SKM-1 treated with dmso at 0.1 percent for 144 hours (cell line): ENCODE results near the gene PAK4.
"Not testable (repeated sequence)": the region's sequence is repeated elsewhere in the genome, so short reads cannot be mapped to it uniquely, and the experiment has no call there.

ENCODE experiments used
- DNase-seq: peaks from one replicate; lab custom pipeline; 2025; ENCODE audit not compliant: unreplicated experiment; lab: John Stamatoyannopoulos, UW

PAK4 gene

DNA sequence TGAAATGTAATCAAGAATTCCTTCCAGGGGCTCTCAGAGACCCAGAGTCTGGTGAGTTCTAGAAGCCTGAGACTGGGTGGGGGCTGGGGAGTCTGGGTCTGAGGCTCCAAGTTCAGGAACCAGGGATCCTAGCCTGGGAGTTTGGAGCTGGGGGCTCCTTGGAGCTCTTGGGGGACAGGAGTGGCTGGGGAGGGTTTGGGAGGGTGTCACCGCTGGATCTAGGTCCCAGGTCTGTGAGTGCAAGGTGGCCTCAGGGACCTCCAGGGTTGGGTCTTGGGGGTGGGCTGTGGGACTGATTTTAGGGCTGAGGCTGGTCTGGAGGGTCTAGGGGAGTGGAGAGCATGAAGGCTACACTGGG is 77.4 kb downstream of the PAK4 start:
- no peak for DNase-seq

DNA sequence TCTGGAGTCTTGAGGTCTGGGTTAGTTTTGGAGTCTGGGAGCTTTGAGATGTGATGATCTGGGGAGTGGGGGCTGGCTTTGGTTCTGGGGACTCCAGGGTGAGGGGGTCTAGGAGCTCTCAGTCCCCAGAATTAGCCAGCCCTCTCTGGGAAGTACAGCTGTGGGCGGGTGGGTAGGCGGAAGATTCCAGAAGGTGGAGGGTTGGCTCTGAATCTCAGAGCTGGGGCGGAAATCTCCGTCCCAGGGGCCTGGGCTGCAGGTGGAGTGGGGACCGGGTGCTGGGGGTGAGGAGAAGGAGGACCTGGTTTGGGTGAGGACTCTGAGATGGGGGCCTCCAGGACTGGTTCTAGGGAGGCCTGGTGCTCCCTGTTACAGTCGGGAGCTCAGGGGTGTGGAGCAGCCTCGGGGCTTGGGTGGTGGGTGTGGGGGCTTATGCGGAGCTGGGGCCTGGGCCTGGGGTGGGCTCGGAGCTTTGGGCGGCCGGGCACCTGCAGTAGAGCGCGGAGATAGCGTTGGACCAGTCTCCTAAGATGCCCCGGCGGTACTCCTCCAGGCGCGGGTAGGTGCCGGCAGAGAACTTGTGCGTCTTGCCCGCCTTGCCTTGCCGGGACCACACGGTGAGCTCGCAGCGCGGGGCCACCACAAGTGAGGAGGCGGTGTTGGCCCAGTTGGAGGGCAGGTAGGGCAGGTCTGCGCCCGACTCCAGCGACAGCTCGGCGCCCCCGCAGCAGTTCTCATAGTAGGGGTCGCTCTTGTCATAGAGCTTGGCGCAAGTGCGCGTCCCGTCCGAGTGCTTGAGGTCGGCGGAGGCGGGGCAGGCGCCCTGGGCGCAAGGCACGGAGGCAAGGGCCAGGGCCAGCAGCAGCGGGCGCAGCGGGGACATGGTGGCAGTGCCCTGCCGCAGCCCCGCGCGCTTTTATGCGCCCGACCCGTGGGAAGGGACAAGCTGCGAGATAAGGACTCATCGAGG is 78.1 kb downstream of the PAK4 start, which contains the start of gene SYCN:
Gene SYCN (minus strand): TSS at position 892 of the 970 bp plus-strand sequence. CDS start 9 bp downstream, at position 883.
- no peak for DNase-seq

- no peak for DNase-seq
Observed at GRCh38 chr19:39205449-39205764, 79.8 kb downstream of the PAK4 start.

GRCh38 chr19:39206122-39206521 is 80.5 kb downstream of the PAK4 start:
- no peak for DNase-seq

GRCh38 chr19:39207293-39207836 is 81.8 kb downstream of the PAK4 start:
- DNase-seq: no peak

- DNase-seq: no peak
Observed at GRCh38 chr19:39208175-39208795, 82.7 kb downstream of the PAK4 start.

DNA sequence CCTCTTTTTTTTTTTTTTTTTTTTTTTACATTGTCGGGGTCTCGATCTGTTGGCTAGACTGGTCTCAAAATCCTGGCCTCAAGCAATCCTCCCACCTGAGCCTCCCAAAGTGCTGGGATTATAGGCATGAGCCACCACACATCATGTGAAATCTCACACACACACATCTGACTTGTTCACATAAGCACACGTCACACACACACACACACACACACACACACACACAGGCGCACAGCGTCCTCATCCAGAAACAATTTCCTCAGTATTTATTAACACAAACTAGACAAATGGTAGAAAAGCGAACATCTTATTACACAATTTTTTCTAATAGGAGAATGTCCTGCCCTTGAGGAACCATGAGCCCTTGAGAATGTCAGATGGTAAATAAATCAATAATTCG is 83.6 kb downstream of the PAK4 start:
- DNase-seq: no peak

GRCh38 chr19:39211731-39212374 is 86.3 kb downstream of the PAK4 start:
- no peak for DNase-seq

DNA sequence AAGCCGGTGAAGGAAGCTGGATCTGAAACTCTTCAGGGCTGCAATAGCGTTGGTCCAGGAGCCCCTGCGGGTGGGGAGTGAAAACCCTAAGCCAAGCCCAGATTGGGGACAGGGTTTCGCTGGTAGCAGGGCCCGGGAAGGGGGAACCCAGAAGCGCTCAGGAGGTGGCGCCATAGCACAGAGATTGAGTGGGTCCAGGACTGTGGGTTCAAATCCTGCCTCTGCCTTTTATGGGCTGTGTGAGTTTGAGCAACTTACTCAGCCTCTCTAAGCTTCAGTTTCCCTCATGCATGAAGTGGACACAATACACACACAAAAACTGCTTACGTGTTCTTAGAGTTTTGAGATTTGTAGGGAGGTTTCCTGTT is 86.8 kb downstream of the PAK4 start:
- DNase-seq: peak; percentile 31

DNA sequence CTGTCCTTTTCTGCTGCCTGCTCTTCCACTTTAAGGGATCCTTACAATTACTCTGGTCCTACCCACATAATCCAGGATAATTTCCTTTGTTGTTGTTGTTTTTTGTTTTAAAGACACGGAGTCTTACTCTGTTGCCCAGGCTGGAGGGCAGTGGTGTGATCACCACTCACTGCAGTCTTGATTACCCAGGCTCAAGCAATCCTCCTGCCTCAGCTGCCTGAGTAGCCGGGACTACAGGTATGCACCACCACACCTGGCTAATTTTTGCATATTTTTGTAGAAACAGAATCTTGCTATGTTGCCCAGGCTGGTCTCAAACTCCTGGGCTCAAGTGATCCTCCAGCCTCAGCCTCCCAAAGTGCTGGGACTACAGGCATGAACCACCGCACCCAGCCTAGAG is 89.7 kb downstream of the PAK4 start:
- not testable (repeated sequence) for DNase-seq

DNA sequence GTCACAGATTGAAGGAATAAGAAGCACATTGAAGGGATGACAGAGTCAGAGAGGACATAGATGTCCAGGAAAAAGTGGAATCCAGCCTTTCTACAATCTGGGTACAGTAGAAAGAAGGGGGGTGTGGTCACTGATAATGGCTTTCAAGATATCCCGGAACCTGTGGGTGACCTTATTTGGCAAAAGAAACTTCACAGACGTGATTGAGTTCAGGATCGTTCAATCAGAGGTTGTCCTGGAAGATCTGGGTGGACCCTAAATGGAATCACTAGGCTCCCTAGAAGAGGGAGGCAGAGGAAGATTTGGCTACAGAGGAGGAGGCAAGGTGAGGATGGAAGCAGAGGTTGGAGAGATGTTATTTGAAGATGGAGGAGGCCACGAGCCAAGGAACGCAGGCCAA is 91.5 kb downstream of the PAK4 start:
- DNase-seq: no peak

DNA sequence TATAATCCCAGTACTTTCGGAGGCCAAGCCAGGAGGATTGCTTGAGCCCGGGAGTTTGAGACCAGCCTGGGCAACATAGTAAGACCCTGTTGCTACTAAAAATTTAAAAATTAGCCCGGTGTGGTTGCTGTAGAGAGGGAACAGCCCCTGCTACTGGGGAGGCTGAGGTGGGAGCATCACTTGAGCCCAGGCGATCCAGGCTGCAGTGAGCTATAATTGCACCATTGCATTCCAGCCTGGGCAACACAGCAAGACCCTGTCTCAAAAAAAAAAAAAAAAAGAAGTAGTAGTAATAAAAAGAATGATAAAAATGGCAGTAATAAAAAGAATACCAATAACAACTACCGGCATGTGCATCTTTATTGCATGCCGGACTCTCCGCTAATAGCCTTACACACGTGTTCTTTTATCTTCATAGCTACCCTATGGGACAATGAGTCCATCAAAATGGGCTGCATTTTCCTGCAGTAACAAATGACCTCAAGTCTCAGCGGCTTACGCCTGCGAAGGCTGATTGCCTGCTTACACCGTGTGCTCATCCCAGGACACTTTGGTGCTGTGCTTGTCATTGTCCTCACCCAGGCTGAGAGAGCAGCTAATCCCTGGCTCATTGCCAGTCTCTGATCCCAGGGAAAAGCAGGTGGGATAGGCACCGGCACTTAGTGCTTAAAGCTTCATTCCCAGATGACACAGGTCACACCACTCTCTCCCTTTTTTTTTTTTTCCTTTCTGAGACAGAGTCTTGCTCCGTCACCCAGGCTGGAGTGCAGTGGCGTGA is 92.8 kb downstream of the PAK4 start:
- DNase-seq: no peak

GRCh38 chr19:39219108-39219507 is 93.5 kb downstream of the PAK4 start:
- not testable (repeated sequence) for DNase-seq

GRCh38 chr19:39223703-39224279 is 98.2 kb downstream of the PAK4 start:
- no peak for DNase-seq

DNA sequence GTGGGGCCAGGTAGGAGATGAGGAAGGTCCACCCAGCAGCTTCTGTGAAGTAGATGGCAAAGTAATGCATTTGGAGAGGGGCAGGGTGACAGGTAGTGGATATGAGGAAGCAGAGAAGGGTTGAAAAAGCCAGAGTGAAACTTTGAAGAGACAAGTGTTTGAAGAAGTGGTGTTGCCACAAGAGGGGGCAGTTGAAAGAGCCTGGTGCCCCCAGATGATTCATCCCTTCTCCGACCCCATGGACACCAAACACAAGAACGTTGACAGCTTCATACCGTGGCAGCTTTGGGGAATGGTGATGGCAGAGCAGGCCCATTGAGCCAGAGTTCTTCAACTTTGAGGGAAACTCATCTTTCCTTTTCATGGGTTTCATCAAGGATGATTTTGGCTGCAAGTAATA is 99.3 kb downstream of the PAK4 start:
- DNase-seq: peak; percentile 16
